Adrenal gland (tissue), 5 donors: ENCODE results near the gene THTPA.
"Not testable (repeated sequence)": the region's sequence is repeated elsewhere in the genome, so short reads cannot be mapped to it uniquely, and the experiment has no call there.

ENCODE experiments used
- POLR2A ChIP-seq, 2 donors: fragments of 450-650 bp; IDR thresholded peaks; one replicate each; pipeline ENCODE4 v1.6.1; 2017; ENCODE audit warnings: antibody characterized with exemption in 2 of 2, mild to moderate bottlenecking in 2 of 2, moderate library complexity in 1 of 2
- TF ChIP-seq, protein P1 (sequence below), 6 experiments: fragments of 450-650 bp in 4 of 6; fragments of 200-600 bp in 2 of 6; sonication (generic) in 1 of 6; IDR thresholded peaks; 1 replicate in 5 of 6; 2 replicates in 1 of 6; pipeline versions ENCODE4 v1.5.1 to v1.8.0; 2016 to 2021; ENCODE audit warnings: antibody characterized with exemption in 6 of 6, mild to moderate bottlenecking in 2 of 6, moderate library complexity in 1 of 6
- donor health status: DM: no; HTN: no; CAD: no.

DNA sequence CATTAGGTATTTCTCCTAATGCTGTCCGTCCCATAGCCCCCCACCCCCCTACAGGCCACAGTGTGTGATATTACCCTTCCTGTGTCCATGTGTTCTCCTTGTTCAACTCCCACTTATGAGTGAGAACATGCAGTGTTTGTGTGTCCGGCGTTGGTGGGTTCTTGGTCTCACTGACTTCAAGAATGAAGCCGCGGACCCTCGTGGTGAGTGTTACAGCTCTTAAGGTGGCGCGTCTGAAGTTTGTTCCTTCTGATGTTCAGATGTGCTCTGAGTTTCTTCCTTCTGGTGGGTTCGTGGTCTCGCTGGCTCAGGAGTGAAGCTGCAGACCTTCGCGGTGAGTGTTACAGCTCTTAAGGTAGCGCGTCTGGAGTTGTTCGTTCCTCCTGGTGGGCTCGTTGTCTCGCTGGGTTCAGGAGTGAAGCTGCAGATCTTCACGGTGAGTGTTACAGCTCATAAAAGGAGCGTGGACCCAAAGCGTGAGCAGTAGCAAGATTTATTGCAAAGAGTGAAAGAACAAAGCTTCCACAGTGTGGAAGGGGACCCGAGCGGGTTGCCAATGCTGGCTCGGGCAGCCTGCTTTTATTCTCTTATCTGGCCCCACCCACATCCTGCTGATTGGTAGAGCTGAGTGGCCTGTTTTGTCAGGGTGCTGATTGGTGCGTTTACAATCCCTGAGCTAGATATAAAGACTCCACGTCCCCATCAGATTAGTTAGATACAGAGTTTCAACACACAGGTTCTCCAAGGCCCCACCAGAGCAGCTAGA, 27.9 kb downstream of the THTPA start:
- TF ChIP-seq, protein P1, sequence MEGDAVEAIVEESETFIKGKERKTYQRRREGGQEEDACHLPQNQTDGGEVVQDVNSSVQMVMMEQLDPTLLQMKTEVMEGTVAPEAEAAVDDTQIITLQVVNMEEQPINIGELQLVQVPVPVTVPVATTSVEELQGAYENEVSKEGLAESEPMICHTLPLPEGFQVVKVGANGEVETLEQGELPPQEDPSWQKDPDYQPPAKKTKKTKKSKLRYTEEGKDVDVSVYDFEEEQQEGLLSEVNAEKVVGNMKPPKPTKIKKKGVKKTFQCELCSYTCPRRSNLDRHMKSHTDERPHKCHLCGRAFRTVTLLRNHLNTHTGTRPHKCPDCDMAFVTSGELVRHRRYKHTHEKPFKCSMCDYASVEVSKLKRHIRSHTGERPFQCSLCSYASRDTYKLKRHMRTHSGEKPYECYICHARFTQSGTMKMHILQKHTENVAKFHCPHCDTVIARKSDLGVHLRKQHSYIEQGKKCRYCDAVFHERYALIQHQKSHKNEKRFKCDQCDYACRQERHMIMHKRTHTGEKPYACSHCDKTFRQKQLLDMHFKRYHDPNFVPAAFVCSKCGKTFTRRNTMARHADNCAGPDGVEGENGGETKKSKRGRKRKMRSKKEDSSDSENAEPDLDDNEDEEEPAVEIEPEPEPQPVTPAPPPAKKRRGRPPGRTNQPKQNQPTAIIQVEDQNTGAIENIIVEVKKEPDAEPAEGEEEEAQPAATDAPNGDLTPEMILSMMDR (IDR thresholded peaks at IDR 0.05) = not testable (repeated sequence)
- not testable (repeated sequence) for TF ChIP-seq POLR2A (IDR thresholded peaks at IDR 0.05)
